Uterus (tissue), 4 donors: ENCODE data around the gene RPS18. TPM values are rescaled to one million over a fixed set of nuclear protein-coding genes. Genes with fewer than 3 reads are reported as not detected.

Experiments
- DNase-seq, 2 donors: peaks; one replicate each; pipeline ENCODE4 v3.0.0-alpha.2; 2019 to 2020
- H3K27ac ChIP-seq, 2 donors: fragments of 200-600 bp; sonication (generic); 1 replicate in 1 of 2; 2 replicates in 1 of 2; pipeline ENCODE4 v1.5.1; 2016 to 2018
- H3K27me3 ChIP-seq, 2 donors: fragments of 200-600 bp; sonication (generic); one replicate each; pipeline ENCODE4 v1.5.1; 2018 to 2019; ENCODE audit warnings: control low read depth in 1 of 2
- H3K36me3 ChIP-seq, 2 donors: fragments of 200-600 bp; sonication (generic); one replicate each; pipeline ENCODE4 v1.5.1; 2019; ENCODE audit warnings: control low read depth in 1 of 2
- H3K4me1 ChIP-seq, 2 donors: fragments of 200-600 bp; sonication (generic); one replicate each; pipeline ENCODE4 v1.5.1; 2018 to 2019; ENCODE audit warnings: control low read depth in 1 of 2
- H3K4me3 ChIP-seq, 2 donors: fragments of 200-600 bp; sonication (generic); 1 replicate in 1 of 2; 2 replicates in 1 of 2; pipeline ENCODE4 v1.5.1; 2018 to 2019; ENCODE audit warnings: mild to moderate bottlenecking in 1 of 2
- H3K9me3 ChIP-seq, 2 donors: fragments of 200-600 bp; sonication (generic); one replicate each; pipeline ENCODE4 v1.5.1; 2019; ENCODE audit warnings: control low read depth in 1 of 2
- POLR2A ChIP-seq, 2 donors: fragments of 450-650 bp; IDR thresholded peaks; one replicate each; pipeline ENCODE4 v1.6.1; 2016; ENCODE audit warnings: antibody characterized with exemption in 2 of 2, mild to moderate bottlenecking in 1 of 2, moderate library complexity in 1 of 2
- intact Hi-C: fragments of 100-400 bp; cut with DNase I; formaldehyde crosslinking; loops from one replicate; pipeline ENCODE4 v1.15.1; 2023; ENCODE audit warnings: low total_unique reads
- total RNA-seq, 4 donors: library from RNA; depleted of rRNA in 3 of 4; stranded (reverse); fragments of >200 nt in 3 of 4; gene quantifications; one replicate each; pipeline versions ENCODE4 v1.1.0 to v1.2.4, GENCODE V29; 2014 to 2023
- TF ChIP-seq, protein P1 (sequence below), 4 experiments: fragments of 200-600 bp in 2 of 4; fragments of 450-650 bp in 2 of 4; sonication (generic) in 2 of 4; IDR thresholded peaks; one replicate each; pipeline ENCODE4 v1.5.1; 2016 to 2019; ENCODE audit warnings: antibody characterized with exemption in 4 of 4, mild to moderate bottlenecking in 2 of 4, moderate library complexity in 1 of 4
- donor health status: DM: yes; HTN: yes; CAD: no.

Gene RPS18
- total RNA-seq, 4 donors from 2014 or later, result 2,386 to 5,510 (median 4,061) TPM

- Histone ChIP-seq H3K4me3 (peak overlapping the region; percentile 45 to 49), H3K27me3 (no peaks in the 10 kb centered on the region), H3K4me1 (peaks cover 5 to 7% of the 10 kb centered on the region in 2 donors), H3K27ac (peak overlapping the region; percentile 82 to 88), H3K9me3 (no peaks in the 10 kb centered on the region), H3K36me3 (no peaks in the 10 kb centered on the region)
- no peak for DNase-seq
- intact Hi-C loops, result no loop called here
- TF ChIP-seq, protein P1, sequence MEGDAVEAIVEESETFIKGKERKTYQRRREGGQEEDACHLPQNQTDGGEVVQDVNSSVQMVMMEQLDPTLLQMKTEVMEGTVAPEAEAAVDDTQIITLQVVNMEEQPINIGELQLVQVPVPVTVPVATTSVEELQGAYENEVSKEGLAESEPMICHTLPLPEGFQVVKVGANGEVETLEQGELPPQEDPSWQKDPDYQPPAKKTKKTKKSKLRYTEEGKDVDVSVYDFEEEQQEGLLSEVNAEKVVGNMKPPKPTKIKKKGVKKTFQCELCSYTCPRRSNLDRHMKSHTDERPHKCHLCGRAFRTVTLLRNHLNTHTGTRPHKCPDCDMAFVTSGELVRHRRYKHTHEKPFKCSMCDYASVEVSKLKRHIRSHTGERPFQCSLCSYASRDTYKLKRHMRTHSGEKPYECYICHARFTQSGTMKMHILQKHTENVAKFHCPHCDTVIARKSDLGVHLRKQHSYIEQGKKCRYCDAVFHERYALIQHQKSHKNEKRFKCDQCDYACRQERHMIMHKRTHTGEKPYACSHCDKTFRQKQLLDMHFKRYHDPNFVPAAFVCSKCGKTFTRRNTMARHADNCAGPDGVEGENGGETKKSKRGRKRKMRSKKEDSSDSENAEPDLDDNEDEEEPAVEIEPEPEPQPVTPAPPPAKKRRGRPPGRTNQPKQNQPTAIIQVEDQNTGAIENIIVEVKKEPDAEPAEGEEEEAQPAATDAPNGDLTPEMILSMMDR (IDR thresholded peaks at IDR 0.05), result no peak
- no peak for TF ChIP-seq POLR2A (IDR thresholded peaks at IDR 0.05)
These were observed 4.6 kb downstream of the RPS18 start for GRCh38 chr6:33276581-33276863.

- intact Hi-C loops, result no loop called here
- DNase-seq, result peak; percentile 68 to 76
- TF ChIP-seq POLR2A (IDR thresholded peaks at IDR 0.05), result peak in 1 of 2 donors; percentile 72
- TF ChIP-seq, protein P1 (IDR thresholded peaks at IDR 0.05), result peak; percentile 26 to 79 (median 62)
- H3K4me1 ChIP-seq, result peaks cover 5 to 7% of the 10 kb centered on the region in 2 donors
- no peaks in the 10 kb centered on the region for H3K36me3 ChIP-seq
- H3K27me3 ChIP-seq, result no peaks in the 10 kb centered on the region
- H3K27ac ChIP-seq, result peak within 1 kb of the TSS; percentile 82 to 88
- no peaks in the 10 kb centered on the region for H3K9me3 ChIP-seq
- H3K4me3 ChIP-seq, result peak within 1 kb of the TSS; percentile 45 to 49
These were observed 5.2 kb downstream of the RPS18 start, which contains the start of gene B3GALT4 for GRCh38 chr6:33276864-33277662. Gene B3GALT4, plus strand, starts transcription at chr6:33277123. Its CDS starts 297 bp downstream, at chr6:33277420.

DNA sequence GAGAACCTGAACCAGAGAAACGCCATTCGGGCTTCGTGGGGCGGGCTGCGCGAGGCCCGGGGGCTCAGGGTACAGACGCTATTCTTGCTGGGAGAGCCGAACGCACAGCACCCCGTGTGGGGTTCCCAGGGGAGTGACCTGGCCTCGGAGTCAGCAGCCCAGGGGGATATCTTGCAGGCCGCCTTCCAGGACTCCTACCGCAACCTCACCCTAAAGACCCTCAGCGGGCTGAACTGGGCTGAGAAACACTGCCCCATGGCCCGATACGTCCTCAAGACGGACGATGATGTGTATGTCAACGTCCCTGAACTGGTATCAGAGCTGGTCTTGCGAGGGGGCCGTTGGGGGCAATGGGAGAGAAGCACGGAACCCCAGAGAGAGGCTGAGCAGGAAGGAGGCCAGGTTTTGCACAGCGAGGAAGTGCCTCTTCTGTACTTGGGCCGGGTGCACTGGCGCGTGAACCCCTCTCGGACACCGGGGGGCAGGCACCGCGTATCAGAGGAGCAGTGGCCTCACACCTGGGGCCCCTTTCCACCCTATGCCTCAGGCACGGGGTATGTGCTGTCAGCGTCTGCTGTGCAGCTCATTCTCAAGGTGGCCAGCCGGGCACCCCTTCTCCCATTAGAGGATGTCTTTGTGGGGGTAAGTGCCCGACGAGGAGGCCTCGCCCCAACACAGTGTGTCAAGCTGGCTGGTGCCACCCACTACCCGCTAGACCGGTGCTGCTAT, 6.0 kb downstream of the RPS18 start:
- intact Hi-C loops, result no loop called here
- no peak for DNase-seq
- Histone ChIP-seq H3K36me3 (no peaks in the 10 kb centered on the region), H3K27me3 (no peaks in the 10 kb centered on the region), H3K4me1 (peaks cover 3 to 5% of the 10 kb centered on the region in 2 donors), H3K4me3 (peak overlapping the region; percentile 45 to 49), H3K9me3 (no peaks in the 10 kb centered on the region), H3K27ac (peak overlapping the region; percentile 82 to 88)
- TF ChIP-seq, protein P1 (IDR thresholded peaks at IDR 0.05), result no peak
- no peak for TF ChIP-seq POLR2A (IDR thresholded peaks at IDR 0.05)

- H3K9me3 ChIP-seq, result no peaks in the 10 kb centered on the region
- no peak overlapping the region for H3K4me3 ChIP-seq
- intact Hi-C loops, result no loop called here
- peaks cover 0 to 5% of the 10 kb centered on the region in 2 donors for H3K4me1 ChIP-seq
- no peak for TF ChIP-seq POLR2A (IDR thresholded peaks at IDR 0.05)
- TF ChIP-seq, protein P1 (IDR thresholded peaks at IDR 0.05), result no peak
- no peaks in the 10 kb centered on the region for H3K36me3 ChIP-seq
- H3K27ac ChIP-seq, result no peak overlapping the region
- H3K27me3 ChIP-seq, result no peaks in the 10 kb centered on the region
- no peak for DNase-seq
These were observed 6.5 kb downstream of the RPS18 start for GRCh38 chr6:33278392-33278741.

GRCh38 chr6:33278810-33279209, 6.9 kb downstream of the RPS18 start:
- Histone ChIP-seq H3K4me1 (peaks cover 0 to 5% of the 10 kb centered on the region in 2 donors), H3K27ac (no peak overlapping the region), H3K27me3 (no peaks in the 10 kb centered on the region), H3K9me3 (no peaks in the 10 kb centered on the region), H3K36me3 (no peaks in the 10 kb centered on the region), H3K4me3 (no peak overlapping the region)
- intact Hi-C loops, result no loop called here
- no peak for DNase-seq
- TF ChIP-seq, protein P1 (IDR thresholded peaks at IDR 0.05), result no peak
- TF ChIP-seq POLR2A (IDR thresholded peaks at IDR 0.05), result no peak
